Prostate gland (tissue), 2 donors: ENCODE data around the gene ANGPT4.

Experiments
- CTCF ChIP-seq, 4 experiments: fragments of 200-600 bp in 2 of 4; fragments of 450-650 bp in 2 of 4; sonication (generic) in 2 of 4; IDR thresholded peaks; 1 replicate in 3 of 4; 2 replicates in 1 of 4; pipeline ENCODE4 v1.5.1; 2016 to 2019; ENCODE audit warnings: antibody characterized with exemption in 4 of 4, mild to moderate bottlenecking in 2 of 4, moderate library complexity in 2 of 4
- POLR2A ChIP-seq: fragments of 450-650 bp; IDR thresholded peaks from one replicate; pipeline ENCODE4 v1.6.1; 2016; ENCODE audit warnings: antibody characterized with exemption, mild to moderate bottlenecking
- POLR2AphosphoS5 ChIP-seq: sonication (generic); formaldehyde crosslinking; IDR thresholded peaks from one replicate; pipeline ENCODE4 v1.6.1; 2017; ENCODE audit warnings: antibody characterized with exemption

- TF ChIP-seq POLR2A (no peak), CTCF (IDR thresholded peaks at IDR 0.05) (no peak), POLR2AphosphoS5 (no peak)
These were observed 18.2 kb upstream of the ANGPT4 start for GRCh38 chr20:934186-934840.
